ENCODE measurements around the gene CLBA1.

DNA sequence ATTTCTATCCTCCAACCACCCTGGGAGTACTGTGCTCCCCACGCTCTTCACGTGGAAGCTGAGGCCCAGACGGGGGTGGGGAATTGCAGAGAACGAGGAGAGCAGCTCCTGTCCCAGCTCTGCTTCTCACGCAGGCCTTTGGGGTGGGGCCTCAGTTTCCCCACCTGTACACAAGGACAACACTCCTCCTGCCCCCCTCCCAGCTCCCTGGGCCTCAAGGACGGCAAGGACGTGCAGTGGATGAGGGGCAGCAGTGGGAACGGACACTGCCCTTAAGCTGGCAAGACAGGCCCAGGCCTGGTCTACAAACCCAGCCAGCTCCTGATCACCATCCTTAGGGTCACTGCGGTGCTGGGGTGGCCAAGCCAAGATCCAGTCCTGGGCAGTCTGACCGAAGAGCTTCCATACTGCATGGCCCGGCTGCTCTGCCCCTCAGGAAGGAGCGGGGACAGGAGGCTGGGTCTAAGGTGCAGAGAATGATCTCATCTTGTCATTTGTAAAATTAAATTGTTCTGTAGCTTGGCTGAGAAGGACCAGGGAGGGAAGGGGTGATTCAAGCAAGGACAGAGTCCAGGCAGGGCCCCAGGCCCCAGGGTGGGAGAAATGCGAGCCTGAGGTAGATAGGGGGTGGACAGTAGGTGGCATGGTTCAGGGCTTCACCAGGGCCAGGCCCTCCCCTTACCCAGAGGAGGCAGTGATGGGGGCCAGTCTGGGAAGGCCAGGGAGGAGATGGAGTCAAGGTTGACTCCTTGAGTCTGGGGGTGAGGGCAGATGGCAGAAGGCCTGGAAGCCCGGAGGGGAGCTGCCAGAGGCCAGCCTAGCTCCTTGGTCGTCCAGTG is 1.3 kb upstream of the CLBA1 start:
- TF ChIP-seq U2AF2 (optimal IDR thresholded peaks at IDR 0.05; ENCODE audit: low read depth, low read length) (no peak), HDAC2 (IDR thresholded peaks at IDR 0.05) (no peak), RFX5 (IDR thresholded peaks at IDR 0.05; ENCODE audit: low read depth, low read length) (no peak), MYC (IDR thresholded peaks at IDR 0.05; ENCODE audit: low read depth, low read length) (no peak), MYC (CRISPR knock-in tag; IDR thresholded peaks at IDR 0.05; ENCODE audit: borderline replicate concordance, low read depth) (no peak), HCFC1 (IDR thresholded peaks at IDR 0.05; ENCODE audit: low read depth, low read length) (no peak), GABPB1 (CRISPR knock-in tag; IDR thresholded peaks at IDR 0.05) (no peak), ZSCAN32 (CRISPR knock-in tag; IDR thresholded peaks at IDR 0.05) (no peak)
- TF ChIP-seq, protein P1, sequence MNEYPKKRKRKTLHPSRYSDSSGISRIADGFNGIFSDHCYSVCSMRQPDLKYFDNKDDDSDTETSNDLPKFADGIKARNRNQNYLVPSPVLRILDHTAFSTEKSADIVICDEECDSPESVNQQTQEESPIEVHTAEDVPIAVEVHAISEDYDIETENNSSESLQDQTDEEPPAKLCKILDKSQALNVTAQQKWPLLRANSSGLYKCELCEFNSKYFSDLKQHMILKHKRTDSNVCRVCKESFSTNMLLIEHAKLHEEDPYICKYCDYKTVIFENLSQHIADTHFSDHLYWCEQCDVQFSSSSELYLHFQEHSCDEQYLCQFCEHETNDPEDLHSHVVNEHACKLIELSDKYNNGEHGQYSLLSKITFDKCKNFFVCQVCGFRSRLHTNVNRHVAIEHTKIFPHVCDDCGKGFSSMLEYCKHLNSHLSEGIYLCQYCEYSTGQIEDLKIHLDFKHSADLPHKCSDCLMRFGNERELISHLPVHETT (CRISPR knock-in tag; conservative IDR thresholded peaks at IDR 0.05 in 1 of 2, IDR thresholded peaks at IDR 0.05 in 1 of 2): no peak
- TF ChIP-seq, protein P2, sequence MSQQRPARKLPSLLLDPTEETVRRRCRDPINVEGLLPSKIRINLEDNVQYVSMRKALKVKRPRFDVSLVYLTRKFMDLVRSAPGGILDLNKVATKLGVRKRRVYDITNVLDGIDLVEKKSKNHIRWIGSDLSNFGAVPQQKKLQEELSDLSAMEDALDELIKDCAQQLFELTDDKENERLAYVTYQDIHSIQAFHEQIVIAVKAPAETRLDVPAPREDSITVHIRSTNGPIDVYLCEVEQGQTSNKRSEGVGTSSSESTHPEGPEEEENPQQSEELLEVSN (IDR thresholded peaks at IDR 0.05; ENCODE audit: borderline replicate concordance in 1 of 2, extremely low read depth in 1 of 2, insufficient read depth in 1 of 2, insufficient read length in 1 of 2, low read depth in 1 of 2, low read length in 1 of 2, poor library complexity in 1 of 2, severe bottlenecking in 1 of 2): no peak
- TF ChIP-seq, protein P3, sequence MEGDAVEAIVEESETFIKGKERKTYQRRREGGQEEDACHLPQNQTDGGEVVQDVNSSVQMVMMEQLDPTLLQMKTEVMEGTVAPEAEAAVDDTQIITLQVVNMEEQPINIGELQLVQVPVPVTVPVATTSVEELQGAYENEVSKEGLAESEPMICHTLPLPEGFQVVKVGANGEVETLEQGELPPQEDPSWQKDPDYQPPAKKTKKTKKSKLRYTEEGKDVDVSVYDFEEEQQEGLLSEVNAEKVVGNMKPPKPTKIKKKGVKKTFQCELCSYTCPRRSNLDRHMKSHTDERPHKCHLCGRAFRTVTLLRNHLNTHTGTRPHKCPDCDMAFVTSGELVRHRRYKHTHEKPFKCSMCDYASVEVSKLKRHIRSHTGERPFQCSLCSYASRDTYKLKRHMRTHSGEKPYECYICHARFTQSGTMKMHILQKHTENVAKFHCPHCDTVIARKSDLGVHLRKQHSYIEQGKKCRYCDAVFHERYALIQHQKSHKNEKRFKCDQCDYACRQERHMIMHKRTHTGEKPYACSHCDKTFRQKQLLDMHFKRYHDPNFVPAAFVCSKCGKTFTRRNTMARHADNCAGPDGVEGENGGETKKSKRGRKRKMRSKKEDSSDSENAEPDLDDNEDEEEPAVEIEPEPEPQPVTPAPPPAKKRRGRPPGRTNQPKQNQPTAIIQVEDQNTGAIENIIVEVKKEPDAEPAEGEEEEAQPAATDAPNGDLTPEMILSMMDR (IDR thresholded peaks at IDR 0.05 in 2 of 3, conservative IDR thresholded peaks at IDR 0.05 in 1 of 3; ENCODE audit: insufficient read depth in 2 of 3, low read depth in 1 of 3, low read length in 3 of 3): no peak
- TF ChIP-seq, protein P4, sequence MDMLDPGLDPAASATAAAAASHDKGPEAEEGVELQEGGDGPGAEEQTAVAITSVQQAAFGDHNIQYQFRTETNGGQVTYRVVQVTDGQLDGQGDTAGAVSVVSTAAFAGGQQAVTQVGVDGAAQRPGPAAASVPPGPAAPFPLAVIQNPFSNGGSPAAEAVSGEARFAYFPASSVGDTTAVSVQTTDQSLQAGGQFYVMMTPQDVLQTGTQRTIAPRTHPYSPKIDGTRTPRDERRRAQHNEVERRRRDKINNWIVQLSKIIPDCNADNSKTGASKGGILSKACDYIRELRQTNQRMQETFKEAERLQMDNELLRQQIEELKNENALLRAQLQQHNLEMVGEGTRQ (CRISPR knock-in tag; IDR thresholded peaks at IDR 0.05): no peak

Measured in K562 (cell line).